CD14-positive monocyte (primary cell): ENCODE results near the gene GALNT10. TPM values are rescaled to one million over a fixed set of nuclear protein-coding genes. Genes with fewer than 3 reads are reported as not detected.

ENCODE experiments used
- DNase-seq, 3 donors: peaks; one replicate each; pipeline ENCODE4 v3.0.0-alpha.2; 2011 to 2022
- H2AFZ ChIP-seq: 2 replicates; pipeline ENCODE4 v1.6.0; 2012; ENCODE audit warnings: mild to moderate bottlenecking, low read depth, low read length, inconsistent platforms; ENCODE audit not compliant: insufficient read depth, poor library complexity, severe bottlenecking
- H3K27ac ChIP-seq, 2 donors: 1 replicate in 1 of 2; 2 replicates in 1 of 2; pipeline ENCODE4 v1.5.1; 2012 to 2013; ENCODE audit warnings: low read length in 2 of 2, control low read depth in 1 of 2, inconsistent platforms in 1 of 2, low read depth in 1 of 2, mild to moderate bottlenecking in 1 of 2
- H3K27me3 ChIP-seq, 2 donors: one replicate each; pipeline versions ENCODE4 v1.6.0 to v1.6.1; 2011 to 2013; ENCODE audit warnings: low read length in 2 of 2; ENCODE audit not compliant: control insufficient read depth in 2 of 2, insufficient read depth in 2 of 2
- H3K36me3 ChIP-seq, 2 donors: replicated peaks in 1 of 2; 1 replicate in 1 of 2; 2 replicates in 1 of 2; pipeline versions ENCODE4 v1.5.1 to v1.6.1; 2012 to 2013; ENCODE audit warnings: low read length in 2 of 2, control low read depth in 1 of 2, inconsistent platforms in 1 of 2, mild to moderate bottlenecking in 1 of 2; ENCODE audit not compliant: insufficient read depth in 2 of 2, control insufficient read depth in 1 of 2
- H3K4me1 ChIP-seq, 2 donors: 1 replicate in 1 of 2; 2 replicates in 1 of 2; pipeline versions ENCODE4 v1.5.1 to v1.6.1; 2012 to 2013; ENCODE audit warnings: low read length in 2 of 2, control low read depth in 1 of 2, inconsistent platforms in 1 of 2, mild to moderate bottlenecking in 1 of 2, moderate library complexity in 1 of 2; ENCODE audit not compliant: insufficient read depth in 2 of 2, control insufficient read depth in 1 of 2
- H3K4me2 ChIP-seq: replicated peaks from 2 replicates; pipeline ENCODE3; 2012; ENCODE audit warnings: low read length, moderate library complexity, mild to moderate bottlenecking; ENCODE audit not compliant: poor library complexity, severe bottlenecking; ENCODE audit errors: extremely low read depth
- H3K4me3 ChIP-seq, 3 experiments: fragments of 200-600 bp in 1 of 3; sonication (generic) in 1 of 3; replicated peaks in 1 of 3; 1 replicate in 2 of 3; 2 replicates in 1 of 3; pipeline ENCODE4 v1.5.1; 2011 to 2013; ENCODE audit warnings: low read length in 3 of 3, mild to moderate bottlenecking in 3 of 3, control low read depth in 2 of 3, low read depth in 2 of 3, inconsistent platforms in 1 of 3, moderate library complexity in 1 of 3
- H3K79me2 ChIP-seq: 2 replicates; pipeline ENCODE4 v1.6.0; 2012; ENCODE audit warnings: mild to moderate bottlenecking, control low read depth, inconsistent platforms, low read length, moderate library complexity; ENCODE audit not compliant: insufficient read depth
- H3K9ac ChIP-seq: 2 replicates; pipeline ENCODE4 v1.6.0; 2017; ENCODE audit warnings: low read length, mild to moderate bottlenecking; ENCODE audit not compliant: insufficient read depth, poor library complexity, severe bottlenecking
- H3K9me3 ChIP-seq, 2 donors: replicated peaks in 1 of 2; 1 replicate in 1 of 2; 2 replicates in 1 of 2; pipeline versions ENCODE4 v1.5.1 to v1.6.1; 2012 to 2013; ENCODE audit warnings: low read length in 2 of 2, control low read depth in 1 of 2; ENCODE audit not compliant: control insufficient read depth in 1 of 2, insufficient read depth in 1 of 2
- H4K20me1 ChIP-seq: 2 replicates; pipeline ENCODE4 v1.6.0; 2012; ENCODE audit warnings: mild to moderate bottlenecking, low read length, control low read depth, moderate library complexity; ENCODE audit not compliant: insufficient read depth
- H3K27ac Mint-ChIP-seq, 7 donors: one replicate each; pipeline ENCODE4 v1.8.0; 2020; ENCODE audit warnings: mild to moderate bottlenecking in 7 of 7, mixed read lengths in 7 of 7, moderate library complexity in 6 of 7, inconsistent platforms in 2 of 7
- H3K27me3 Mint-ChIP-seq, 3 donors: one replicate each; pipeline ENCODE4 v1.8.0; 2021 to 2022; ENCODE audit warnings: low read depth in 3 of 3, mild to moderate bottlenecking in 3 of 3, mixed read lengths in 3 of 3, moderate library complexity in 3 of 3, inconsistent platforms in 1 of 3
- H3K36me3 Mint-ChIP-seq, 2 donors: one replicate each; pipeline ENCODE4 v1.8.0; 2020; ENCODE audit warnings: mixed read lengths in 2 of 2, inconsistent platforms in 1 of 2, mild to moderate bottlenecking in 1 of 2
- H3K4me1 Mint-ChIP-seq: one replicate; pipeline ENCODE4 v1.8.0; 2020; ENCODE audit warnings: mild to moderate bottlenecking, mixed read lengths
- H3K4me3 Mint-ChIP-seq, 2 donors: one replicate each; pipeline ENCODE4 v1.8.0; 2020; ENCODE audit warnings: mild to moderate bottlenecking in 2 of 2, mixed read lengths in 2 of 2, moderate library complexity in 1 of 2
- H3K9me3 Mint-ChIP-seq, 7 donors: one replicate each; pipeline ENCODE4 v1.8.0; 2020 to 2022; ENCODE audit warnings: mixed read lengths in 7 of 7, mild to moderate bottlenecking in 6 of 7, moderate library complexity in 6 of 7, inconsistent platforms in 2 of 7
- CTCF ChIP-seq: fragments of 200-600 bp; IDR thresholded peaks from one replicate; pipeline ENCODE4 v1.8.0; 2022; ENCODE audit warnings: antibody characterized with exemption, mild to moderate bottlenecking
- WGBS: methylation state at CpG from one replicate; pipeline ENCODE4 v1.1.5; 2013; ENCODE audit warnings: missing lambda C conversion rate; ENCODE audit not compliant: insufficient coverage; 5-methylcytosine and 5-hydroxymethylcytosine counted together
- intact Hi-C, 2 donors: fragments of 100-400 bp; cut with micrococcal nuclease; formaldehyde crosslinking; loops; one replicate each; pipeline versions ENCODE4 v1.15.0 to v1.15.1; 2023
- polyA plus RNA-seq, 3 donors: library from polyadenylated mRNA; depleted of rRNA in 1 of 3; unstranded in 2 of 3; stranded (reverse) in 1 of 3; fragments of 300-500 nt in 2 of 3; fragments of >200 nt in 1 of 3; fragmentation: Illumina TruSeq in 2 of 3; gene quantifications; 1 replicate in 2 of 3; 2 replicates in 1 of 3; pipeline ENCODE4 v1.2.3, GENCODE V29; 2012 to 2021

Gene GALNT10
- polyA plus RNA-seq, 3 donors: 6.2 to 11.6 (median 7.3) TPM

GRCh38 chr5:154334406-154335064, 144.0 kb downstream of the GALNT10 start:
- H3K4me1 ChIP-seq: no peaks in the 10 kb centered on the region
- H3K27me3 Mint-ChIP-seq: no peaks in the 10 kb centered on the region
- H3K36me3 Mint-ChIP-seq: peaks cover 67 to 68% of the 10 kb centered on the region in 2 donors
- H3K9ac ChIP-seq: no peak overlapping the region
- TF ChIP-seq CTCF: no peak
- H3K4me3 ChIP-seq: no peak overlapping the region
- intact Hi-C loops: no loop called here
- no peaks in the 10 kb centered on the region for H3K79me2 ChIP-seq
- DNase-seq: no peak
- H3K27ac ChIP-seq: no peak overlapping the region
- peaks cover 4 to 74% of the 10 kb centered on the region in 2 donors for H3K36me3 ChIP-seq
- no peaks in the 10 kb centered on the region for H3K4me1 Mint-ChIP-seq
- 95% methylated on average over 2 of the region's 6 CpGs for WGBS
- H3K27me3 ChIP-seq: no peaks in the 10 kb centered on the region
- no peak overlapping the region for H3K4me3 Mint-ChIP-seq
- no peaks in the 10 kb centered on the region for H3K9me3 ChIP-seq
- no peak overlapping the region for H2AFZ ChIP-seq
- peaks cover 0 to 4% (median 0%) of the 10 kb centered on the region in 7 donors for H3K9me3 Mint-ChIP-seq
- H4K20me1 ChIP-seq: no peaks in the 10 kb centered on the region
- H3K4me2 ChIP-seq: no peak overlapping the region
- H3K27ac Mint-ChIP-seq: no peak overlapping the region

- no peak for TF ChIP-seq CTCF
- Histone ChIP-seq H3K4me3 (no peak overlapping the region), H3K9ac (no peak overlapping the region), H3K9me3 (no peaks in the 10 kb centered on the region), H4K20me1 (no peaks in the 10 kb centered on the region), H3K4me1 (no peaks in the 10 kb centered on the region), H2AFZ (no peak overlapping the region), H3K36me3 (peaks cover 4 to 69% of the 10 kb centered on the region in 2 donors), H3K27me3 (no peaks in the 10 kb centered on the region), H3K4me2 (no peak overlapping the region), H3K27ac (no peak overlapping the region), H3K79me2 (no peaks in the 10 kb centered on the region)
- H3K4me1 Mint-ChIP-seq: no peaks in the 10 kb centered on the region
- WGBS: 94% methylated on average over 2 of the region's 5 CpGs
- H3K27ac Mint-ChIP-seq: no peak overlapping the region
- no peak overlapping the region for H3K4me3 Mint-ChIP-seq
- H3K36me3 Mint-ChIP-seq: peaks cover 62 to 65% of the 10 kb centered on the region in 2 donors
- intact Hi-C loops: no loop called here
- H3K9me3 Mint-ChIP-seq: peaks cover 0 to 4% (median 0%) of the 10 kb centered on the region in 7 donors
- H3K27me3 Mint-ChIP-seq: no peaks in the 10 kb centered on the region
- no peak for DNase-seq
Observed at GRCh38 chr5:154335065-154335448, 144.5 kb downstream of the GALNT10 start.
